Measurements from ENCODE around the gene SNAPC2.
A peak's percentile ranks its signal among the peaks of the same experiment; 100 is the strongest.

The SNAPC2 gene

GRCh38 chr19:7919610-7920518 lies at the start of gene SNAPC2:
Gene SNAPC2 (plus strand): TSS chr19:7920338. CDS start chr19:7920367, 29 bp downstream.
- DNase-seq: peak; percentile 97

GRCh38 chr19:7870571-7871436 lies 49.3 kb upstream of the SNAPC2 start:
- peak; percentile 57 for DNase-seq

- DNase-seq: peak; percentile 89
These were observed 48.5 kb upstream of the SNAPC2 start for GRCh38 chr19:7871437-7872305.

- DNase-seq: no peak
These were observed 47.6 kb upstream of the SNAPC2 start for GRCh38 chr19:7872306-7873204.

GRCh38 chr19:7873304-7874075 lies 46.6 kb upstream of the SNAPC2 start:
- DNase-seq: no peak

GRCh38 chr19:7874076-7874896 lies 45.9 kb upstream of the SNAPC2 start, which contains the start of gene PRR36:
Gene PRR36 (minus strand): TSS chr19:7874390. CDS start chr19:7873689, 701 bp downstream.
- no peak for DNase-seq

- no peak for DNase-seq
These were observed 45.3 kb upstream of the SNAPC2 start for GRCh38 chr19:7874897-7875273.

- DNase-seq: no peak
These were observed 42.8 kb upstream of the SNAPC2 start for GRCh38 chr19:7877249-7877836.

- no peak for DNase-seq
These were observed 40.9 kb upstream of the SNAPC2 start for GRCh38 chr19:7879111-7879807.

- no peak for DNase-seq
These were observed 40.3 kb upstream of the SNAPC2 start for GRCh38 chr19:7879836-7880235.

- no peak for DNase-seq
These were observed 38.2 kb upstream of the SNAPC2 start for GRCh38 chr19:7881910-7882309.

- no peak for DNase-seq
These were observed 37.0 kb upstream of the SNAPC2 start for GRCh38 chr19:7883105-7883504.

- no peak for DNase-seq
These were observed 36.2 kb upstream of the SNAPC2 start for GRCh38 chr19:7883796-7884570.

GRCh38 chr19:7885818-7886217 lies 34.3 kb upstream of the SNAPC2 start:
- no peak for DNase-seq

- DNase-seq: no peak
These were observed 32.6 kb upstream of the SNAPC2 start for GRCh38 chr19:7887408-7888144.

GRCh38 chr19:7888145-7888825 lies 31.9 kb upstream of the SNAPC2 start, which contains the start of gene LRRC8E:
Gene LRRC8E (plus strand): TSS chr19:7888510. CDS start chr19:7895604, 7,094 bp downstream.
- DNase-seq: no peak
